Measurements from ENCODE around the gene FAM241B.

Gene FAM241B

DNA sequence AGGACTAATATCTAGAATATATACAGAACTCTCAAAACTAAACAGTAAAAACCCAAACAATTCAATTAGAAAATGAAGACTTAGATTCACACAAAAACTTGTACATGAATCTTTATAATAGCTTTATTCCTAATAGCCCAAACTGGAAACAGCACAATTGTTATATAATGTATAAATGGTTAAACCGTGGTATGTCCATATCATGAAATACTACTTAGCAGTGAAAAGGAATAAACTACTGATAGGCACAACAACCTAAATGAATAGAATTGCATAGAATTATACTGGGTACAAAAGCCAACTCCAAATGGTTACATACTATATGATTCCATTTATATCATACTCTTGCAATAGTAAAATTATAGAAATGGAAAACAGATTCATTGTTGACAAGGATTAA, 21.0 kb upstream of the FAM241B start:
- H3K27ac ChIP-seq (ENCODE audit: extremely low read depth, low read depth, low read length): no peak overlapping the region
- no peaks in the 10 kb centered on the region for H3K36me3 ChIP-seq (ENCODE audit: control insufficient read depth in 2 of 2, insufficient read depth in 1 of 2, low read length in 2 of 2)
- TF ChIP-seq, protein P1, sequence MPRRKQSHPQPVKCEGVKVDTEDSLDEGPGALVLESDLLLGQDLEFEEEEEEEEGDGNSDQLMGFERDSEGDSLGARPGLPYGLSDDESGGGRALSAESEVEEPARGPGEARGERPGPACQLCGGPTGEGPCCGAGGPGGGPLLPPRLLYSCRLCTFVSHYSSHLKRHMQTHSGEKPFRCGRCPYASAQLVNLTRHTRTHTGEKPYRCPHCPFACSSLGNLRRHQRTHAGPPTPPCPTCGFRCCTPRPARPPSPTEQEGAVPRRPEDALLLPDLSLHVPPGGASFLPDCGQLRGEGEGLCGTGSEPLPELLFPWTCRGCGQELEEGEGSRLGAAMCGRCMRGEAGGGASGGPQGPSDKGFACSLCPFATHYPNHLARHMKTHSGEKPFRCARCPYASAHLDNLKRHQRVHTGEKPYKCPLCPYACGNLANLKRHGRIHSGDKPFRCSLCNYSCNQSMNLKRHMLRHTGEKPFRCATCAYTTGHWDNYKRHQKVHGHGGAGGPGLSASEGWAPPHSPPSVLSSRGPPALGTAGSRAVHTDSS (tag by site-specific recombination; IDR thresholded peaks at IDR 0.05): no peak
- TF ChIP-seq SALL2 (tag by site-specific recombination; IDR thresholded peaks at IDR 0.05; ENCODE audit: borderline replicate concordance) (no peak), ZBTB21 (tag by site-specific recombination; IDR thresholded peaks at IDR 0.05) (no peak), ZNF423 (tag by site-specific recombination; IDR thresholded peaks at IDR 0.05) (no peak), ZNF670 (tag by site-specific recombination; IDR thresholded peaks at IDR 0.05; ENCODE audit: low read depth) (no peak), FEZF1 (tag by site-specific recombination; IDR thresholded peaks at IDR 0.05) (no peak), KLF16 (tag by site-specific recombination; IDR thresholded peaks at IDR 0.05) (no peak), TSHZ1 (tag by site-specific recombination; IDR thresholded peaks at IDR 0.05; ENCODE audit: borderline replicate concordance) (no peak), ZBTB11 (tag by site-specific recombination; conservative IDR thresholded peaks at IDR 0.05; ENCODE audit: low read depth) (no peak), ZNF157 (tag by site-specific recombination; IDR thresholded peaks at IDR 0.05) (no peak)
- no peaks in the 10 kb centered on the region for H3K4me1 ChIP-seq (ENCODE audit: control insufficient read depth, insufficient read depth, low read length)
- no peak overlapping the region for H3K4me3 ChIP-seq (ENCODE audit: low read depth, low read length)
- ChIA-PET CTCF (interaction anchor here (0.7 to 1.5 kb wide), 2 partner anchors 20 to 36 kb away, joined by 3 read pairs; no protein-coding TSS in a partner anchor), POLR2A (no interaction called here)
- H3K9me3 ChIP-seq (ENCODE audit: control insufficient read depth, insufficient read depth, low read depth, low read length): no peaks in the 10 kb centered on the region; the same call in 1 of the 2 replicates

DNA sequence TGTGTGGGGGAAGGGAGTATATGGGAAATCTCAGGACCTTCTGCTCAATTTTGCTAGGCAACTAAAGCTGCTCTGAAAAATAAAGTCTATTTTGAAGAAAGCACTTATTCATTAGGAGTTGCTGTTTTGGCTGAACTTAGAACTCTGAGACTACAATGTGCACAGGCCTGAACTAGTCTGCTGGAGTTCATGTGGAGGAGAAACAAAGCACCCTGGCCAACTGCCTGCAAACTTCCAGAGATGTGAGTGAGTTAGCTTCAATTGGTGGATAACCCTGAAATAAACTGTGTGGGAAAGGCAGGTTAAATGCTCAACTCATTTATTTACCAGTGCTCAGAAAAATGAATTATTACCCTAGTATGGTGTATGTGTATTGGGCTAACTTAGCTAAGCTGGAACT, 17.3 kb upstream of the FAM241B start:
- H3K9me3 ChIP-seq (ENCODE audit: control insufficient read depth, insufficient read depth, low read depth, low read length): no peaks in the 10 kb centered on the region
- H3K4me3 ChIP-seq (ENCODE audit: low read depth, low read length): no peak overlapping the region
- H3K27ac ChIP-seq (ENCODE audit: extremely low read depth, low read depth, low read length): no peak overlapping the region
- CTCF ChIA-PET: interaction anchor here (0.9 to 1.2 kb wide), 2 partner anchors 16 to 29 kb away, joined by 3 to 4 read pairs; no protein-coding TSS in a partner anchor
- H3K36me3 ChIP-seq (ENCODE audit: control insufficient read depth in 2 of 2, insufficient read depth in 1 of 2, low read length in 2 of 2): no peaks in the 10 kb centered on the region
- no peaks in the 10 kb centered on the region for H3K4me1 ChIP-seq (ENCODE audit: control insufficient read depth, insufficient read depth, low read length)
- POLR2A ChIA-PET: no interaction called here
- no peak for TF ChIP-seq ZBTB6 (tag by site-specific recombination; IDR thresholded peaks at IDR 0.05)
- no peak for TF ChIP-seq ZNF600 (tag by site-specific recombination; IDR thresholded peaks at IDR 0.05)
- TF ChIP-seq ZNF510 (tag by site-specific recombination; IDR thresholded peaks at IDR 0.05; ENCODE audit: insufficient replicate concordance): no peak
- TF ChIP-seq ZNF354C (tag by site-specific recombination; IDR thresholded peaks at IDR 0.05; ENCODE audit: borderline replicate concordance, low read depth): no peak
- TF ChIP-seq ZFP3 (tag by site-specific recombination; IDR thresholded peaks at IDR 0.05; ENCODE audit: low read depth): no peak
- TF ChIP-seq, protein P2, sequence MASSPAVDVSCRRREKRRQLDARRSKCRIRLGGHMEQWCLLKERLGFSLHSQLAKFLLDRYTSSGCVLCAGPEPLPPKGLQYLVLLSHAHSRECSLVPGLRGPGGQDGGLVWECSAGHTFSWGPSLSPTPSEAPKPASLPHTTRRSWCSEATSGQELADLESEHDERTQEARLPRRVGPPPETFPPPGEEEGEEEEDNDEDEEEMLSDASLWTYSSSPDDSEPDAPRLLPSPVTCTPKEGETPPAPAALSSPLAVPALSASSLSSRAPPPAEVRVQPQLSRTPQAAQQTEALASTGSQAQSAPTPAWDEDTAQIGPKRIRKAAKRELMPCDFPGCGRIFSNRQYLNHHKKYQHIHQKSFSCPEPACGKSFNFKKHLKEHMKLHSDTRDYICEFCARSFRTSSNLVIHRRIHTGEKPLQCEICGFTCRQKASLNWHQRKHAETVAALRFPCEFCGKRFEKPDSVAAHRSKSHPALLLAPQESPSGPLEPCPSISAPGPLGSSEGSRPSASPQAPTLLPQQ (tag by site-specific recombination; IDR thresholded peaks at IDR 0.05): no peak
- no peak for TF ChIP-seq ZNF76 (tag by site-specific recombination; IDR thresholded peaks at IDR 0.05; ENCODE audit: borderline replicate concordance, low read depth)
- TF ChIP-seq GFI1B (tag by site-specific recombination; IDR thresholded peaks at IDR 0.05): no peak
- TF ChIP-seq, protein P3, sequence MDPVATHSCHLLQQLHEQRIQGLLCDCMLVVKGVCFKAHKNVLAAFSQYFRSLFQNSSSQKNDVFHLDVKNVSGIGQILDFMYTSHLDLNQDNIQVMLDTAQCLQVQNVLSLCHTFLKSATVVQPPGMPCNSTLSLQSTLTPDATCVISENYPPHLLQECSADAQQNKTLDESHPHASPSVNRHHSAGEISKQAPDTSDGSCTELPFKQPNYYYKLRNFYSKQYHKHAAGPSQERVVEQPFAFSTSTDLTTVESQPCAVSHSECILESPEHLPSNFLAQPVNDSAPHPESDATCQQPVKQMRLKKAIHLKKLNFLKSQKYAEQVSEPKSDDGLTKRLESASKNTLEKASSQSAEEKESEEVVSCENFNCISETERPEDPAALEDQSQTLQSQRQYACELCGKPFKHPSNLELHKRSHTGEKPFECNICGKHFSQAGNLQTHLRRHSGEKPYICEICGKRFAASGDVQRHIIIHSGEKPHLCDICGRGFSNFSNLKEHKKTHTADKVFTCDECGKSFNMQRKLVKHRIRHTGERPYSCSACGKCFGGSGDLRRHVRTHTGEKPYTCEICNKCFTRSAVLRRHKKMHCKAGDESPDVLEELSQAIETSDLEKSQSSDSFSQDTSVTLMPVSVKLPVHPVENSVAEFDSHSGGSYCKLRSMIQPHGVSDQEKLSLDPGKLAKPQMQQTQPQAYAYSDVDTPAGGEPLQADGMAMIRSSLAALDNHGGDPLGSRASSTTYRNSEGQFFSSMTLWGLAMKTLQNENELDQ (tag by site-specific recombination; IDR thresholded peaks at IDR 0.05; ENCODE audit: low read depth): no peak
- TF ChIP-seq, protein P4, sequence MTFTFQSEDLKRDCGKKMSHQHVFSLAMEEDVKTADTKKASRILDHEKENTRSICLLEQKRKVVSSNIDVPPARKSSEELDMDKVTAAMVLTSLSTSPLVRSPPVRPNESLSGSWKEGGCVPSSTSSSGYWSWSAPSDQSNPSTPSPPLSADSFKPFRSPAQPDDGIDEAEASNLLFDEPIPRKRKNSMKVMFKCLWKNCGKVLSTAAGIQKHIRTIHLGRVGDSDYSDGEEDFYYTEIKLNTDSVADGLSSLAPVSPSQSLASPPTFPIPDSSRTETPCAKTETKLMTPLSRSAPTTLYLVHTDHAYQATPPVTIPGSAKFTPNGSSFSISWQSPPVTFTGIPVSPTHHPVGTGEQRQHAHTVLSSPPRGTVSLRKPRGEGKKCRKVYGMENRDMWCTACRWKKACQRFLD (tag by site-specific recombination; IDR thresholded peaks at IDR 0.05): no peak
